GM18907 (cell line): ENCODE results near the gene ARID1B.

ENCODE experiments used
- ATAC-seq: cut with Tn5 transposase; IDR thresholded peaks from one replicate; pipeline ENCODE4 v1.9.1; 2021; ENCODE audit warnings: mild to moderate bottlenecking, moderate library complexity; ENCODE audit not compliant: unreplicated experiment

Gene ARID1B

GRCh38 chr6:157168471-157168870, 391.3 kb downstream of the ARID1B start:
- ATAC-seq = no peak

DNA sequence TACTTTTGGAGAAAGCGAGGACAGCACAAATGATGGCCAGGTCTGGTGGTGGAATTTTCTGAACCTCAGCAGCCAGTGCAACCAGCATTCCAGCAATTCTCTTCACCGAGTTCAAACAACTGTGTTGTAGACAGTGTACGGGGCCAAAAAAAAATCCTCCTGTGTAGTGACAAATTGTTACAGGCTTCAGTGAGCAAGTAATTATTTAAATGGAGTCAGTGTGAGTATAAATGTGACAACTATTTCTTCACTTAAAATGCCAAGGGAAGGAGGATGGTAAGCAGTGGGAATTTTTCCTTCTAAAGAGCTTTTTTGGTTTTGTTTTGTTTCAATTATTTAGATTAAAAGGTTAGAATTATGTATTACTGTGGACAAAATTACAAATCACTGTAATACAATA, 392.0 kb downstream of the ARID1B start:
- no peak for ATAC-seq

DNA sequence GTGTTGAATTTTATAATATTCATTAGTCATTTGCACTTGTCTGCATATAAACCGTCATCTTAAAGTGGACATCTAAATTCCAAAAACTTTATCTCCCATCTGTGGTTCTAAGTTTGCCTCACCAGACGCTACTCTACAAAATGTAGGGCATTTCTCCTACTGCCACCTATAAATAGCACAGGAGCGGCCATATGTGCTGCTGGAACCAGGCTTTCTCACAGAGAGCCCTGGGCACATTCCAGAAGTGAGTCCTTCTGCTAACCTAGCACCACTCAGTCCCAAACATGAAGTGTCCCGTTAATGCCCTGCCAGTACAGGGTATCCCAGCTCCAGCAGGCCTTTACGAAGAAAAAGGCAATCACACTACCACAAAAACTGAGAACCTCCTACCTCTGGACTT, 392.5 kb downstream of the ARID1B start:
- ATAC-seq = no peak

DNA sequence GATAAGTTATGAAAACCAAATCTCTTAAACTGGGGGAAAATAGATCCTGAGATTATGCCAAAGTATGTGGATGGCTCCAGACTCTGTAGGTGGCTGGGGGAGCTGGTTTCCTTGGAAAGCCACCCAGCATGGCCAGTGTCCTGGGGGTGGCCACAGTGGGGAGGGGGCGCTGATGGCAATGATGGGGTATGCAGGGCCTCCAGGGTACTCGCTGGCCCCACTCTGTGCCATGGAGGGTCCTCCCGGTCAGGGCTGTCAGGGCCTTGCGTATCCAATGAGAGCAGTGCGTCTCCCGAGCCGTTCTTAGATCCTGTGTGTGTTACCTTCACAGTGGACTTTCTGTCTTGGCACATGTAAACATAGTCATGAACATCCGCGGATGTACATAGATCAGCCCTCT, 393.4 kb downstream of the ARID1B start:
- no peak for ATAC-seq

GRCh38 chr6:157171801-157172200, 394.6 kb downstream of the ARID1B start:
- ATAC-seq = no peak

DNA sequence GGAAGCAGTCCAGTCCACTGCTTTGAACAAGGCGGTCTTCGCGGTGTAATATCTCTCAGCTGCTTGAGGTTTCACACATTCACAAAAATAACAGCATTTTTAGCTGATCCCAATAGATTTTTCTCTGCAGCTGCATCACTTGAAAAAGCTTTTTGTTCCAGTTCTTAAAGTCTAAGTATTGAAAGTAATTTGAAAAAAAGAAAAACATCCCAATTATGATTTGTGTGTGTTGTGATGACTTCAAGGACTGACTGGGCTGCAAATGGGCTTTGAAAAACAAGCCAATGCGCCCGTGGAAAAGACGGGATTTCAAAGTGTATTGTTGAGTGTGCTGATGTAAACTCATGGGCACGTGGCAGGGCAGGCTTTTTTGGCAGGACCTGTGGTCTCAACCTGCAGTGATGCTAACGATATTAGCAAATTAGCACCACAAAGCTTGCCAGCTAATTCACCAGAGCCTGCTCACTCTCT, 395.1 kb downstream of the ARID1B start:
- no peak for ATAC-seq

GRCh38 chr6:157172830-157173536, 395.8 kb downstream of the ARID1B start:
- no peak for ATAC-seq

DNA sequence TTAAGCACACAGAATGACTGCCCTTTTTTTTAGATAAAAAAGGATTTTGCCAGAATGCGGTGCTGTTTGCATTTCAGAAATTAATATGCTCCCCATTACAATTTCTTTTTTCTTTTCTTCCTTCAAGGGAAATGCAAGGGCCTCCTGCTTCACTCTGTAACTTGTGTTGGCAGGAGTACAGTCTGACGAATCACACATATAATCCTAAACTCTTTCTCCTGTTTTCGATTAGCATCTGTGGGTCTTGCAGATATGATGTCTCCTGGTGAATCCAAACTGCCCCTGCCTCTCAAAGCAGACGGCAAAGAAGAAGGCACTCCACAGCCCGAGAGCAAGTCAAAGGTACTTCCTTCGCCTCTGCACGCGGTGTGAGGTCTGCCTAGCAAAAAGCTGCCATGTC, 396.6 kb downstream of the ARID1B start:
- ATAC-seq = no peak

DNA sequence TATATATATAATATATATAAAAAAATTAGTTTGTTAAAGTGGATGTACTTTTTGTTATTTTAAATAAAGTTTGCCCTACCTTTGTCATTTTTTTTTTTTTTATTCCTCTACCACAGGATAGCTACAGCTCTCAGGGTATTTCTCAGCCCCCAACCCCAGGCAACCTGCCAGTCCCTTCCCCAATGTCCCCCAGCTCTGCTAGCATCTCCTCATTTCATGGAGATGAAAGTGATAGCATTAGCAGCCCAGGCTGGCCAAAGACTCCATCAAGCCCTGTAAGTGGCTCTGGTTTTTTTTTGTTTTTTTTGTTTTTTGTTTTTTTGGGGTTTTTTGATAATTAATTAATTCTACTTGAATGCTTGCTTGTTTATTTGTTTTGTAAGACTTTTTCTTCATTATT, 397.6 kb downstream of the ARID1B start:
- no peak for ATAC-seq

DNA sequence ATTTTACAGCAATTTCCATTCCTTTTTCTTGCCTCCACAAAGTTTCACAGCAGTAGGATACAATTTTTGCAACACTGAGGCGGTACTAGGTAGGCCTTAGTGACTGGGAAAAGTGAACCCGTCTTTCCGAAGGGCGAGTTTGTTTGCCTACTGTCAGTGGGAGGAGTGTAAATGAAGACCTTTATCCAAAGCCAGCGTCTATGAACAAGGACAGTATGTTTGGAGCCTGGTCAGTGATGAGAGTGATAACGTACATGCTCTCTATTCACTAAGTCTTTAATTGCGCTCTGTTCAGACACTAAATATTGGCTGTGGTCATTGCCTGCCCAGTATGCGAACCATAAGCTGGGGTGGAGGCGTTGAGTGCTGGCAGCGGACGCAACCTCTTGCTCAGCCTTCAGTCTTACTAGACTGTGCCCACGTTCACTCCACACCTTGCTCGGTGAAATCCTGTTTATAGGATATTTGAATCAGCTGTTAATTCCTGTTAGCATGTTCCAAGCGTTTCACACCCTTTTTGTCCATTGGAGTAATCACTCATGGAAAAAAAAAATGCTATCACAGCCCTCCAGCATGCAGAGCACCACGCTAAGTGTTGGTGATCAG, 400.7 kb downstream of the ARID1B start:
- ATAC-seq = no peak

- no peak for ATAC-seq
Observed at GRCh38 chr6:157181649-157182048, 404.5 kb downstream of the ARID1B start.

DNA sequence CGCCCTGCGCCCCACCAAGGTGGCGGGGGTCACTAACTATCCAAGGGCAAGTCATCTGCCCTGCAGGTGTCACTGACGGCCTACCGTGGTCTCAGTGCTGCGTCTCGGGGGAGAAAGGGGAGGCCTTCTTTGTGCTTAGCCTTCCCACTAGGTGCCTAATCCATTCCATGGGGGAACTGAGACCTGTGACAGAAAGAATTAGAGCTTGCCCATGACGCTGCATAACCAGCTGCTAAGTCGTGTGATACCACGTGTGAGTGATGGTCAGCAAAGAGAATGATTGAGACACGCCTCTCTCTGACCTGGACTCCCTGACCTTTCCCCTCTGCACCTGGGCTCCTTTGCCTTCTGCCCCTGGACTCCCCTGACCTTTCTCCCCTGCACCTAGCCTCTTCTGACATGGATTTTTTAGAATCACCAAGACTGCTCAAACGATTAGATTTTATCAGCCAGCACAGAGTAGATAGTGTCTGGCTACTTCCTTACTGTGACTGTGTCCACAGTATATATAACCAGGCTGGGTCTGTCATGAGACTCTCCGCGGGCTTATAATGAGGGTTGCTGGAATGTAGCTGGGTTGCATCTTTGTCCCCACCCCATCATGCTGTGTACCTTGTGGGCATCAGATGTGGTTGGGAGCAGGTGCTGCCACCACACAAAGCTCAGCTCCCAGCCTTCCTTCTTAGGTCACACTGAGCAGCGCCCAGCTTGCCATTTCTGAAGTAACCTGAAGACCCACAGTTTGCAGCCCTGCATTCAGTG, 405.5 kb downstream of the ARID1B start:
- no peak for ATAC-seq

DNA sequence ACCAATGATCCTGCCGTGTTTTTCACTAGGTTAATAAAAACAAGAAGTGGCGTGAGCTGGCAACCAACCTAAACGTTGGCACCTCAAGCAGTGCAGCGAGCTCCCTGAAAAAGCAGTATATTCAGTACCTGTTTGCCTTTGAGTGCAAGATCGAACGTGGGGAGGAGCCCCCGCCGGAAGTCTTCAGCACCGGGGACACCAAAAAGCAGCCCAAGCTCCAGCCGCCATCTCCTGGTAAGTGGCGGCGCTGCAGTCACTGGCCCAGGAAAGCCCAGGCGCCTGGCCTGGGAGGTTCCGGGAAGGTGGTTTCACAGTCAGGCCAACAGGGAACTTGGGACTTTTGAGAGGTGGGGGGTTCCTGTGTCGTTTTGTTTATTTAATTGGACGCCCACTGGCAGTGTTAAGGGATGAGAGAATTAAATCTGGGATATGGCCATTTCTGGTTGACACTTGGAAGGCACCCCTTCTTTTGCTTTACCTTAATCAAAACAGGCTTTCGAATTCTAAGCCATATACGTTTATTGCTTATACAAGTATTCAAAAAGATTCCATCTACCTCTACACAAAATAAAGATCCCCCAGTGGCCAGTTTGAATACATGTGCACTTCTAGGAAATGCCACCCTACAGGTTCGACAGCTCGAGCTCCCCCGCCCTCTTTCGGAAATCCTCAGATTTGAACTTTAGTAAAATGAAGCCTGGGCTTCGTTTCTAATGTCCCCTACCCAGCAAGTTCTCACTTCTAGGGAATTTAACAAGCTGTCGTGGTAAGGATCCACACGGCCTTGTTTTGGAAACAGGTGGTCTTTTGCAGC, 407.2 kb downstream of the ARID1B start:
- no peak for ATAC-seq

DNA sequence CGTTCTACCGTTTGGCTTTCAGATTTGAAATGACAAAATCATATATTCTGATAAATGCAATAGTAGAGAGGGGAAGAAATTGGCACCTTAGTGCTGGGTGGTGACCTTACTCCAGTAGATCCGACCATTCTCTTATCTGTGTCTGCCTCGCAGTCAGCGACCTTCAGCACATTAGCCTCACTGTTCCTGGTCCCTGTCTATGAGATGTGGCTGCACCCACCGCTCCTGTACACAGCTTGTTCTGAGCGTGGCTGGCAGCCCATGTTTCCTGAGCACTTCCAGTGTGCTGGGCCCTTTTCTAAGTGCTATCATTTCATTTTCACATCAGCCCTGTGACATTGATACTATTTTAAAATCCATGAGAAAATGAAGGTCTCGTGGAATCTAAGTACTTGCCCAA, 408.0 kb downstream of the ARID1B start:
- no peak for ATAC-seq

GRCh38 chr6:157185986-157186385, 408.8 kb downstream of the ARID1B start:
- no peak for ATAC-seq

GRCh38 chr6:157186785-157187181, 409.6 kb downstream of the ARID1B start:
- ATAC-seq = no peak

GRCh38 chr6:157187182-157188083, 410.3 kb downstream of the ARID1B start:
- no peak for ATAC-seq

- ATAC-seq = no peak
Observed at GRCh38 chr6:157188213-157188612, 411.0 kb downstream of the ARID1B start.

GRCh38 chr6:157193443-157193996, 416.3 kb downstream of the ARID1B start:
- ATAC-seq = no peak

GRCh38 chr6:157194110-157194509, 416.9 kb downstream of the ARID1B start:
- no peak for ATAC-seq
